Muscle layer of colon (tissue), 2 donors: ENCODE results near the gene GOLGA6A.

Experiments used
- H3K27ac ChIP-seq: one replicate; pipeline ENCODE4 v1.7.0; 2013; ENCODE audit warnings: low read depth, mild to moderate bottlenecking, low read length, moderate library complexity
- H3K27me3 ChIP-seq, 2 donors: one replicate each; pipeline ENCODE4 v1.7.0; 2013; ENCODE audit warnings: low read length in 2 of 2, mild to moderate bottlenecking in 2 of 2; ENCODE audit not compliant: insufficient read depth in 2 of 2, control insufficient read depth in 1 of 2
- H3K36me3 ChIP-seq: one replicate; pipeline ENCODE4 v1.7.0; 2013; ENCODE audit warnings: mild to moderate bottlenecking, low read length; ENCODE audit not compliant: insufficient read depth
- H3K4me1 ChIP-seq: one replicate; pipeline ENCODE4 v1.7.0; 2013; ENCODE audit warnings: mild to moderate bottlenecking, low read length; ENCODE audit not compliant: insufficient read depth
- H3K4me3 ChIP-seq, 2 donors: one replicate each; pipeline ENCODE4 v1.7.0; 2013; ENCODE audit warnings: low read length in 2 of 2, low read depth in 1 of 2, mild to moderate bottlenecking in 1 of 2, moderate library complexity in 1 of 2
- H3K9ac ChIP-seq: one replicate; pipeline ENCODE4 v1.7.0; 2013; ENCODE audit warnings: low read length
- H3K9me3 ChIP-seq: one replicate; pipeline ENCODE4 v1.7.0; 2013; ENCODE audit warnings: mild to moderate bottlenecking, low read length
- donor health status: abdominal sarcoma.
- donor health status: Adenocarcinoma of cecum.

The GOLGA6A gene

DNA sequence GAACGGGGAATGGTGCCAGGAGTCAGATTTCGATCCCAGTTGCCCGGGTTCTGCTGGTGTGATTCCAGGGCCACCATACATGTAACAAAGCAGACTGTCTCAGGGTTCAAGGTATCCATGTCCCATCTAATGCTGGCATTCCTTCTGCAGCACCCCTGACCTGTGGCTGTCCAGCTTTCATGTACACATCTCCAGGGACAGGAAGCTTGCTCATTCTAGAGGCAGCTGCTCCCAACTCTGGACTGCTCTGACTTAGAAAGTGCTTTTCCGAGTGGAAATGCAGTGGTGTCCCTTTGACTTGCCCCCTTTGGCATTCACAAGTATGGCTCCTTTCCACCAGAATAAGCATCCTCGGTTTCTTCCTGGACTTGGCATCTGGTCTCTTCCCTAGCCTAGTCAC lies 56.9 kb downstream of the GOLGA6A start:
- Histone ChIP-seq H3K27ac (no peak overlapping the region), H3K36me3 (peaks cover 39% of the 10 kb centered on the region), H3K9ac (no peak overlapping the region), H3K27me3 (no peaks in the 10 kb centered on the region), H3K4me1 (peaks cover 41% of the 10 kb centered on the region), H3K9me3 (no peaks in the 10 kb centered on the region), H3K4me3 (no peak overlapping the region)

GRCh38 chr15:74024687-74025086 lies 57.7 kb downstream of the GOLGA6A start:
- H3K4me3 ChIP-seq = no peak overlapping the region
- H3K27ac ChIP-seq = peak overlapping the region; percentile 35
- no peak overlapping the region for H3K9ac ChIP-seq
- H3K27me3 ChIP-seq = no peaks in the 10 kb centered on the region
- H3K9me3 ChIP-seq = no peaks in the 10 kb centered on the region
- peaks cover 39% of the 10 kb centered on the region for H3K36me3 ChIP-seq
- H3K4me1 ChIP-seq = peaks cover 41% of the 10 kb centered on the region

DNA sequence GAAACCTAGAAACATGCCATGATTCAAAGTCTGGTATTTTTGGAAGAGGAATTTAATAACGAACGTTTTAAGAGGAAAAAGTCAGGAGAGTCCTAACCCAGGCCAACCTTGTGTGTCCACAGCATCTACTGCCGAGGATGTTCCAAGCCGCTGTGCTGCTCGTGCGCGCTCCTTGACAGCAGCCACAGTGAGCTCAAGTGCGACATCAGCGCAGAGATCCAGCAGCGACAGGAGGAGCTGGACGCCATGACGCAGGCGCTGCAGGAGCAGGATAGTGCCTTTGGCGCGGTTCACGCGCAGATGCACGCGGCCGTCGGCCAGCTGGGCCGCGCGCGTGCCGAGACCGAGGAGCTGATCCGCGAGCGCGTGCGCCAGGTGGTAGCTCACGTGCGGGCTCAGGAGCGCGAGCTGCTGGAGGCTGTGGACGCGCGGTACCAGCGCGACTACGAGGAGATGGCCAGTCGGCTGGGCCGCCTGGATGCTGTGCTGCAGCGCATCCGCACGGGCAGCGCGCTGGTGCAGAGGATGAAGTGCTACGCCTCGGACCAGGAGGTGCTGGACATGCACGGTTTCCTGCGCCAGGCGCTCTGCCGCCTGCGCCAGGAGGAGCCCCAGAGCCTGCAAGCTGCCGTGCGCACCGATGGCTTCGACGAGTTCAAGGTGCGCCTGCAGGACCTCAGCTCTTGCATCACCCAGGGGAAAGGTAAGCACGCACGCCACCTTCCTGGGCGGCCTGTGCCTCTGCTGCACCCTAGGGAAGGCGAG lies 59.5 kb downstream of the GOLGA6A start:
- no peaks in the 10 kb centered on the region for H3K27me3 ChIP-seq
- H3K4me3 ChIP-seq = no peak overlapping the region
- H3K9me3 ChIP-seq = no peaks in the 10 kb centered on the region
- H3K4me1 ChIP-seq = peaks cover 35% of the 10 kb centered on the region
- no peak overlapping the region for H3K27ac ChIP-seq
- H3K9ac ChIP-seq = no peak overlapping the region
- H3K36me3 ChIP-seq = peaks cover 39% of the 10 kb centered on the region
